Suprapubic skin (tissue), 4 donors: ENCODE measurements around the gene STXBP5.

Experiments used
- CTCF ChIP-seq, 2 donors: fragments of 200-600 bp in 1 of 2; fragments of 450-650 bp in 1 of 2; sonication (generic) in 1 of 2; IDR thresholded peaks; one replicate each; pipeline ENCODE4 v1.5.1; 2016 to 2019; ENCODE audit warnings: antibody characterized with exemption in 2 of 2, mild to moderate bottlenecking in 1 of 2, moderate library complexity in 1 of 2
- EP300 ChIP-seq: sonication (generic); formaldehyde crosslinking; IDR thresholded peaks from one replicate; pipeline ENCODE4 v1.6.1; 2017; ENCODE audit warnings: antibody characterized with exemption
- POLR2A ChIP-seq, 2 donors: fragments of 450-650 bp; IDR thresholded peaks; one replicate each; pipeline ENCODE4 v1.6.1; 2017; ENCODE audit warnings: antibody characterized with exemption in 2 of 2, mild to moderate bottlenecking in 2 of 2, moderate library complexity in 2 of 2
- POLR2AphosphoS5 ChIP-seq, 3 donors: sonication (generic); formaldehyde crosslinking; IDR thresholded peaks; one replicate each; pipeline ENCODE4 v1.6.1; 2017; ENCODE audit warnings: antibody characterized with exemption in 3 of 3

DNA sequence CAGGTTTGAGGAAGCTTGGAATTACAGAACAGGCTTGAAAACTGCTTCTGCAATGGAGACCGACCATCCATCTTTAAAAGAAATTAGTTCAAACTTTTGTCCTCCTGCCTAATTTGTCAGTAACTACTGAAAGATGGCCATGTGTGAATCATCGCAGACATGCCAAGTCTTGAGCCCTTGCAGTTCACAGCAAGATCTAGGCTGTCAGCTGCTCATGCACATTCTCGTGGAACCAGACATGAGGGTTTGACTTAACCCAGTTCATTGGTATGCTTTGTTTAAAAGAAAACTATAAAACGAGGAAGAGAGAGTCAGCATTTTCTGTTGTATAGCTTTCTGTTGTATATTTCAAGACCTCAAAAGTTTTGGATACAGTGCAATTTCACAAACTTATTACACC lies 230.3 kb downstream of the STXBP5 start:
- TF ChIP-seq CTCF (IDR thresholded peaks at IDR 0.05) (no peak), POLR2A (IDR thresholded peaks at IDR 0.05) (no peak), EP300 (no peak), POLR2AphosphoS5 (IDR thresholded peaks at IDR 0.05) (no peak)
